ENCODE measurements around the gene AKR1B1. TPM values are rescaled to one million over a fixed set of nuclear protein-coding genes. Genes with fewer than 3 reads are reported as not detected.

The AKR1B1 gene
- total and polyA plus RNA-seq, 2 of the 13 experiments (the other 11 are each of a cell fraction or from before 2014, with no cell fraction given): 89.9 to 133 TPM

DNA sequence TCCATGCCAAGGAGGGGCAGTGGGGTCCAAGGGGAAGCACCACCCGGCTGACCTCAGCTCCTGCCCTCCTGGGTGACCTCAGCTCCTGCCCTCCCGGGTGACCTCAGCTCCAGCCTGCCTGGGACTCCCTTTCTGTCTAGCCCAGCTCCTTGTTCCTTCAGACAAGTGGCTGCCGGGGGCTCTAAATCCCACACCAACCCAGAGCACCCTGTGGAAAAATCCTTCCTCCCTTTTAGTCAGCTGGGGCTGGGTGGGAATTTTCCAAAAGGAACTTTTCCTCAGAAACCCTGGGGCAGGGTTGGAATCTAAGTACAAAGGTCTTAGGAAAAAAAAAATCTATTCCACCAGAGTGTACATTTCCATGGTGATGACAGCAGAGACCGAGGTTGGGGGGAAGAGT lies 36.3 kb downstream of the AKR1B1 start (continued):
- TF ChIP-seq, protein P1, sequence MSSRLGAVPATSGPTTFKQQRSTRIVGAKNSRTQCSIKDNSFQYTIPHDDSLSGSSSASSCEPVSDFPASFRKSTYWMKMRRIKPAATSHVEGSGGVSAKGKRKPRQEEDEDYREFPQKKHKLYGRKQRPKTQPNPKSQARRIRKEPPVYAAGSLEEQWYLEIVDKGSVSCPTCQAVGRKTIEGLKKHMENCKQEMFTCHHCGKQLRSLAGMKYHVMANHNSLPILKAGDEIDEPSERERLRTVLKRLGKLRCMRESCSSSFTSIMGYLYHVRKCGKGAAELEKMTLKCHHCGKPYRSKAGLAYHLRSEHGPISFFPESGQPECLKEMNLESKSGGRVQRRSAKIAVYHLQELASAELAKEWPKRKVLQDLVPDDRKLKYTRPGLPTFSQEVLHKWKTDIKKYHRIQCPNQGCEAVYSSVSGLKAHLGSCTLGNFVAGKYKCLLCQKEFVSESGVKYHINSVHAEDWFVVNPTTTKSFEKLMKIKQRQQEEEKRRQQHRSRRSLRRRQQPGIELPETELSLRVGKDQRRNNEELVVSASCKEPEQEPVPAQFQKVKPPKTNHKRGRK (CRISPR knock-in tag; IDR thresholded peaks at IDR 0.05): no peak
- no peak for TF ChIP-seq BCL6 (CRISPR knock-in tag; IDR thresholded peaks at IDR 0.05)
- no peak for TF ChIP-seq TEAD2 (CRISPR knock-in tag; IDR thresholded peaks at IDR 0.05)
- TF ChIP-seq ZNF777 (CRISPR knock-in tag; IDR thresholded peaks at IDR 0.05): no peak
- no peak for TF ChIP-seq ZNF556 (CRISPR knock-in tag; IDR thresholded peaks at IDR 0.05; ENCODE audit: borderline replicate concordance)
- TF ChIP-seq, protein P2, sequence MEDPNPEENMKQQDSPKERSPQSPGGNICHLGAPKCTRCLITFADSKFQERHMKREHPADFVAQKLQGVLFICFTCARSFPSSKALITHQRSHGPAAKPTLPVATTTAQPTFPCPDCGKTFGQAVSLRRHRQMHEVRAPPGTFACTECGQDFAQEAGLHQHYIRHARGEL (CRISPR knock-in tag; IDR thresholded peaks at IDR 0.05): no peak
- TF ChIP-seq NR2F1 (CRISPR knock-in tag; IDR thresholded peaks at IDR 0.05): peak in 1 of 2 experiments; percentile 58; a peak in 3 of 4 replicates
- TF ChIP-seq, protein P3, sequence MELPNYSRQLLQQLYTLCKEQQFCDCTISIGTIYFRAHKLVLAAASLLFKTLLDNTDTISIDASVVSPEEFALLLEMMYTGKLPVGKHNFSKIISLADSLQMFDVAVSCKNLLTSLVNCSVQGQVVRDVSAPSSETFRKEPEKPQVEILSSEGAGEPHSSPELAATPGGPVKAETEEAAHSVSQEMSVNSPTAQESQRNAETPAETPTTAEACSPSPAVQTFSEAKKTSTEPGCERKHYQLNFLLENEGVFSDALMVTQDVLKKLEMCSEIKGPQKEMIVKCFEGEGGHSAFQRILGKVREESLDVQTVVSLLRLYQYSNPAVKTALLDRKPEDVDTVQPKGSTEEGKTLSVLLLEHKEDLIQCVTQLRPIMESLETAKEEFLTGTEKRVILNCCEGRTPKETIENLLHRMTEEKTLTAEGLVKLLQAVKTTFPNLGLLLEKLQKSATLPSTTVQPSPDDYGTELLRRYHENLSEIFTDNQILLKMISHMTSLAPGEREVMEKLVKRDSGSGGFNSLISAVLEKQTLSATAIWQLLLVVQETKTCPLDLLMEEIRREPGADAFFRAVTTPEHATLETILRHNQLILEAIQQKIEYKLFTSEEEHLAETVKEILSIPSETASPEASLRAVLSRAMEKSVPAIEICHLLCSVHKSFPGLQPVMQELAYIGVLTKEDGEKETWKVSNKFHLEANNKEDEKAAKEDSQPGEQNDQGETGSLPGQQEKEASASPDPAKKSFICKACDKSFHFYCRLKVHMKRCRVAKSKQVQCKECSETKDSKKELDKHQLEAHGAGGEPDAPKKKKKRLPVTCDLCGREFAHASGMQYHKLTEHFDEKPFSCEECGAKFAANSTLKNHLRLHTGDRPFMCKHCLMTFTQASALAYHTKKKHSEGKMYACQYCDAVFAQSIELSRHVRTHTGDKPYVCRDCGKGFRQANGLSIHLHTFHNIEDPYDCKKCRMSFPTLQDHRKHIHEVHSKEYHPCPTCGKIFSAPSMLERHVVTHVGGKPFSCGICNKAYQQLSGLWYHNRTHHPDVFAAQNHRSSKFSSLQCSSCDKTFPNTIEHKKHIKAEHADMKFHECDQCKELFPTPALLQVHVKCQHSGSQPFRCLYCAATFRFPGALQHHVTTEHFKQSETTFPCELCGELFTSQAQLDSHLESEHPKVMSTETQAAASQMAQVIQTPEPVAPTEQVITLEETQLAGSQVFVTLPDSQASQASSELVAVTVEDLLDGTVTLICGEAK (IDR thresholded peaks at IDR 0.05): no peak
- TF ChIP-seq, protein P3 (CRISPR knock-in tag; IDR thresholded peaks at IDR 0.05): no peak
- no peak for TF ChIP-seq ZSCAN29 (CRISPR knock-in tag; conservative IDR thresholded peaks at IDR 0.05)
- TF ChIP-seq ZFP36L2 (CRISPR knock-in tag; IDR thresholded peaks at IDR 0.05): no peak
- TF ChIP-seq, protein P4, sequence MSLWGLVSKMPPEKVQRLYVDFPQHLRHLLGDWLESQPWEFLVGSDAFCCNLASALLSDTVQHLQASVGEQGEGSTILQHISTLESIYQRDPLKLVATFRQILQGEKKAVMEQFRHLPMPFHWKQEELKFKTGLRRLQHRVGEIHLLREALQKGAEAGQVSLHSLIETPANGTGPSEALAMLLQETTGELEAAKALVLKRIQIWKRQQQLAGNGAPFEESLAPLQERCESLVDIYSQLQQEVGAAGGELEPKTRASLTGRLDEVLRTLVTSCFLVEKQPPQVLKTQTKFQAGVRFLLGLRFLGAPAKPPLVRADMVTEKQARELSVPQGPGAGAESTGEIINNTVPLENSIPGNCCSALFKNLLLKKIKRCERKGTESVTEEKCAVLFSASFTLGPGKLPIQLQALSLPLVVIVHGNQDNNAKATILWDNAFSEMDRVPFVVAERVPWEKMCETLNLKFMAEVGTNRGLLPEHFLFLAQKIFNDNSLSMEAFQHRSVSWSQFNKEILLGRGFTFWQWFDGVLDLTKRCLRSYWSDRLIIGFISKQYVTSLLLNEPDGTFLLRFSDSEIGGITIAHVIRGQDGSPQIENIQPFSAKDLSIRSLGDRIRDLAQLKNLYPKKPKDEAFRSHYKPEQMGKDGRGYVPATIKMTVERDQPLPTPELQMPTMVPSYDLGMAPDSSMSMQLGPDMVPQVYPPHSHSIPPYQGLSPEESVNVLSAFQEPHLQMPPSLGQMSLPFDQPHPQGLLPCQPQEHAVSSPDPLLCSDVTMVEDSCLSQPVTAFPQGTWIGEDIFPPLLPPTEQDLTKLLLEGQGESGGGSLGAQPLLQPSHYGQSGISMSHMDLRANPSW (CRISPR knock-in tag; IDR thresholded peaks at IDR 0.05; ENCODE audit: borderline replicate concordance): no peak
- TF ChIP-seq, protein P5, sequence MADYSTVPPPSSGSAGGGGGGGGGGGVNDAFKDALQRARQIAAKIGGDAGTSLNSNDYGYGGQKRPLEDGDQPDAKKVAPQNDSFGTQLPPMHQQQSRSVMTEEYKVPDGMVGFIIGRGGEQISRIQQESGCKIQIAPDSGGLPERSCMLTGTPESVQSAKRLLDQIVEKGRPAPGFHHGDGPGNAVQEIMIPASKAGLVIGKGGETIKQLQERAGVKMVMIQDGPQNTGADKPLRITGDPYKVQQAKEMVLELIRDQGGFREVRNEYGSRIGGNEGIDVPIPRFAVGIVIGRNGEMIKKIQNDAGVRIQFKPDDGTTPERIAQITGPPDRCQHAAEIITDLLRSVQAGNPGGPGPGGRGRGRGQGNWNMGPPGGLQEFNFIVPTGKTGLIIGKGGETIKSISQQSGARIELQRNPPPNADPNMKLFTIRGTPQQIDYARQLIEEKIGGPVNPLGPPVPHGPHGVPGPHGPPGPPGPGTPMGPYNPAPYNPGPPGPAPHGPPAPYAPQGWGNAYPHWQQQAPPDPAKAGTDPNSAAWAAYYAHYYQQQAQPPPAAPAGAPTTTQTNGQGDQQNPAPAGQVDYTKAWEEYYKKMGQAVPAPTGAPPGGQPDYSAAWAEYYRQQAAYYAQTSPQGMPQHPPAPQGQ (CRISPR knock-in tag; IDR thresholded peaks at IDR 0.05; ENCODE audit: borderline replicate concordance): no peak

All from HepG2 (cell line).